GM19438 (cell line): ENCODE results near the gene RASSF5.

ENCODE experiments used
- ATAC-seq: cut with Tn5 transposase; IDR thresholded peaks from one replicate; pipeline ENCODE4 v1.9.1; 2021; ENCODE audit warnings: low read depth; ENCODE audit not compliant: unreplicated experiment

The RASSF5 gene, protein sequence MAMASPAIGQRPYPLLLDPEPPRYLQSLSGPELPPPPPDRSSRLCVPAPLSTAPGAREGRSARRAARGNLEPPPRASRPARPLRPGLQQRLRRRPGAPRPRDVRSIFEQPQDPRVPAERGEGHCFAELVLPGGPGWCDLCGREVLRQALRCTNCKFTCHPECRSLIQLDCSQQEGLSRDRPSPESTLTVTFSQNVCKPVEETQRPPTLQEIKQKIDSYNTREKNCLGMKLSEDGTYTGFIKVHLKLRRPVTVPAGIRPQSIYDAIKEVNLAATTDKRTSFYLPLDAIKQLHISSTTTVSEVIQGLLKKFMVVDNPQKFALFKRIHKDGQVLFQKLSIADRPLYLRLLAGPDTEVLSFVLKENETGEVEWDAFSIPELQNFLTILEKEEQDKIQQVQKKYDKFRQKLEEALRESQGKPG

DNA sequence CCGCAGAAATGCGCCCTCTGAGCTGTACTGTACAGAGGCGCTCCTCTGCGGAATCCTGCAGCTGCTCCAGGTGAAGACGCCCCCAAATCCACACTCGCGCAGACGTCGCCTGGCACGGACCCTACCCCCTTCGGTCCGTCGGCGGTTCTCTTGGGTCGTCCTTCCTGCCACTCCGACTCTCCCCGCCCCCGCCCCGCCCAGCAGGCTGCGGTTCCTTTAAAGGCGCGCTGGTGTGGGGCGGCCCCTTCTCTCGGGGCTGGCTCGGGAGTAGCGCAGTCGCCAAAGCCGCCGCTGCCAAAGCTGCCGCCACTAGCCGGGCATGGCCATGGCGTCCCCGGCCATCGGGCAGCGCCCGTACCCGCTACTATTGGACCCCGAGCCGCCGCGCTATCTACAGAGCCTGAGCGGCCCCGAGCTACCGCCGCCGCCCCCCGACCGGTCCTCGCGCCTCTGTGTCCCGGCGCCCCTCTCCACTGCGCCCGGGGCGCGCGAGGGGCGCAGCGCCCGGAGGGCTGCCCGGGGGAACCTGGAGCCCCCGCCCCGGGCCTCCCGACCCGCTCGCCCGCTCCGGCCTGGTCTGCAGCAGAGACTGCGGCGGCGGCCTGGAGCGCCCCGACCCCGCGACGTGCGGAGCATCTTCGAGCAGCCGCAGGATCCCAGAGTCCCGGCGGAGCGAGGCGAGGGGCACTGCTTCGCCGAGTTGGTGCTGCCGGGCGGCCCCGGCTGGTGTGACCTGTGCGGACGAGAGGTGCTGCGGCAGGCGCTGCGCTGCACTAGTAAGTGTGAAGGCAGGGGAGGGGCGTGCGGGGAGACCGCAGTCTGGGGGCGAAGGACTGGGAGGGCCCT, at the start of gene RASSF5:
Gene RASSF5, plus strand, starts transcription at position 248 of the 846 bp plus-strand sequence. Its CDS starts 72 bp downstream, at position 320.
- peak; percentile 59 for ATAC-seq

DNA sequence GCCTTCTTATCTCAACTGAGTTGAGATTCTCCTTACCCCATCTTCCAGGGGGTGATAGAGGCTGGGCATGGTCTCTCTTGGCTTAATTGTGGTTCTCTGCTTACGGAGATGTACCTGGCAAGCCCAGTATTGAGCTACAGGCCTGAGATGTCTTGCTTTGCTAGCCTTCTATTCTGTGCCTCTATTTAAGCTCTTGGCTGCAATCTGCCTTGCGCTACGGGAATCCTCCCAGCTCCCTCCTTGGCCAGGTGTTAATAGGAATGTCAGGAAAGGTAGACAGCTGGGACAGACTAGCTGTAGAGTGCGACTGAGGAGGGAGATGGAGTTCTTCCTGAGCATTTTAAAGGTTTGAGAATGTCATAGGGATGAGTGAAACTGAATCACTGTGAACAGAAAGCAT, 47.6 kb upstream of the RASSF5 start:
- ATAC-seq = no peak

DNA sequence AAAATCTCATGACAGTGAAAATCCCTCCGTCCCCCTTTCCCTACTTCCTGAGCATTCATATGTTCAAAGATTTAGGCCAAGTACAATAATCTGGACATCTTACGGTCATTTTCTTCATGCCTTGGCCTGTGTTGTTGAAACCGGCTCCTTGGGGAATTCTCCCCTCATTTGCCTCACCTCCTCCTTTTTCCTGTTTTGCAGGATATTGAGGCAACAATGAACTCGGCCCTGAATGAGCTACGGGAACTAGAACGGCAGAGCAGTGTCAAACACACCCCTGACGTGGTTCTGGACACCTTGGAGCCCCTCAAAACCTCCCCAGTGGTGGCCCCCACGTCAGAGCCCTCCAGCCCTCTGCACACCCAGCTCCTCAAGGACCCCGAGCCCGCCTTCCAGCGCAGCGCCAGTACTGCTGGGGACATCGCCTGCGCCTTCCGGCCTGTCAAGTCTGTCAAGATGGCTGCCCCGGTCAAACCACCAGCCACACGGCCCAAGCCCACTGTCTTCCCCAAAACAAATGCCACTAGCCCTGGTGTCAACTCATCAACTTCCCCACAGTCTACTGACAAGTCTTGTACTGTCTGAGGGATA, 46.4 kb upstream of the RASSF5 start:
- no peak for ATAC-seq

DNA sequence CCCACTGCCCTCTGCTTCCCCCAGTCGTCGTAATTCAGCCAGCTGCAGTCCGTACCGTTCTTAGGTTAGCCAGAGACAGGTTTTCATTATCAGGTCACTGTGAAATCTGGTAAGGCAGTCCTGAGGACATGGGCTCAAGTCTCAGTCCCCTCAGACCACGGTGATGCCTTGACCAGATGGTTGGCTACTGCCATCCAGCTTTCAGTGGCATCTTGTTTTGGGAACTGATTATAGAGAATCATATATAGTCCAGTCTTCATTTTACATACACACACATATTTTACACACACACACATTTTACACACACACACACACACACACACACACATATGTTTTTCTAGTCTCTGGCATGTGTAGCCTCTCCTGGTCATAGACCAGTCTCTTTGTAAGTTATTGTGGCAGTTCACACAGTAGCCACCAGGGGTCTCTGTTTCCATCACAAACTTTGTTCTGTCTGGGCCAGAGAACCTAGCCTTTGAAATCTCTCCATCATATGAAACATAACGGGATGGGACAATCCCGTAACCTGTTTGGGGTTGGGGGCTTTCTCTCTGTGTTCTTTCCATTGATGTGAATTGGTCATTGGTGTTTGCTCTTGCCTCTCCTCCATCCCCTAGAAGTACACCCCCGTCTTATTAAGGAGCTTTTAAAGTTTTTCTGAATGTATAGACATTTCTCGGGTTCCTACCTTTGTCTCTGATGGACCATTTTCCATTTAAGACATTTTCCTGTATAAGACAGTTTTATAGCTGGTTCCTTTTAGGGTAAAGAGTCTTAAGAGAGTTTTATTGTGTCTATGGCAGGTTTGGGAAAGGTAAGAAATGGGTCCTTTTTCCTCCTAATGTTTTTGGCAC, 45.5 kb upstream of the RASSF5 start:
- no peak for ATAC-seq

DNA sequence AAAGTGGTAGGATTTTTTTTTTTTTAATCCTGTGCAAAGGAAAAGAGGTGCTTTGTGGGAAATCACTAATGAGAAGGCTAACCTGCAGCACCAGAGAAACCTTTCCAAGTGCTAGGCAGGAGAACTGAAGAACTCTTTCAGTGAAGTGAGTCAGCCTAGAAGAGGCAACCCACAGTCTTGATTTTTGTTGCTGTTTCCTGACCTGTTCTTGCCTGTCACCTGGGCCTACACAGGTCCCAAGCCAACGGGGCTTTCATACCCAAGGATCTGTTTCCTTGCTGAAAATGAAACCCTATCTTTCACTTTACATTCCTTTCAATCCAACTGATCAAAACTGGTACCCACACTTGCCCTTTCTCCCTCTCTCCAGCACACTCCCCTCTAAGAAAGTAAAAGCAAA, 44.2 kb upstream of the RASSF5 start:
- ATAC-seq = no peak

DNA sequence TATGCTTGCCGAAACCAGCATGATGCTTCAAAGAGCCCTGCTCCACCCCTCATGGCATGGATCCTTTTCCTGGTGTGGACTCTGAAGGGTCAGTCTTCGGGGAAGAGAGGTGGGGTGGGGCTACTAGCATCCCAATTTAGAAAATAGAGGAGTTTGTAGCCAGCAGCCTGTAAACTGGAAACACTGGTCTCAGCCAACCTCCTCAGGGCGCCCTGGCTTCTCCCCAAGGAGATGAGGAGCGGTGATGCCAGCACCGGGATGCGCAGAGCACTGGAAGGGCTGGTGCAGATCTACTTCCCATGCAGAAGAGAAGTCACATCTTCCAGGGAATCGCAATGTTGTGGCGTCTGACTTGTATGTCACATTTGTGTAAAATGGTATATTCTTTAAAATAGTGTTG, 43.4 kb upstream of the RASSF5 start:
- no peak for ATAC-seq

DNA sequence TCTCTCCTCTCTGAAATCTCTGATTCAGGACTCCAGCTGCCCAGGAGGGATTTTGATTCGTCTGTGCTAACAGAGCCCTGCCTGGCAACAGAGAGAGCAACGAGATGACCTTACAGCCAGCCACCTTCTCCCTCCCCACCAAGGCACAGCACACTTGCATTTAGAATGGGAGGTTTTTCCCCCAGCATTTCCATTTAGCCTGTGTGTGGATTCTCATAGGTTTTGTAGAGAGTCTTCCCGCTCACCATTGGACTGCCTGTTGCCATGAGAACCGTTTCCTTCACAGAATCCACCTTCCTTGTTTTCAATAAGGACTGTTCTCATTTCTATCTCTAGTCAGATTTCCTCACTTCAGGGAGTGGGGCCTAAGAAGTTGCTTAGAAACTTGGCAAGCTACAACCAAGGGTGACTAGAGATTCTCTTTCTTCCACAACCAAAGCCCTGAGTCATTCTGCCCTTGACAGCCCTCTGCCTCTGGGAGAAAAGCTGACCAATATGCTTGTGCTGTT, 42.8 kb upstream of the RASSF5 start:
- ATAC-seq = no peak

DNA sequence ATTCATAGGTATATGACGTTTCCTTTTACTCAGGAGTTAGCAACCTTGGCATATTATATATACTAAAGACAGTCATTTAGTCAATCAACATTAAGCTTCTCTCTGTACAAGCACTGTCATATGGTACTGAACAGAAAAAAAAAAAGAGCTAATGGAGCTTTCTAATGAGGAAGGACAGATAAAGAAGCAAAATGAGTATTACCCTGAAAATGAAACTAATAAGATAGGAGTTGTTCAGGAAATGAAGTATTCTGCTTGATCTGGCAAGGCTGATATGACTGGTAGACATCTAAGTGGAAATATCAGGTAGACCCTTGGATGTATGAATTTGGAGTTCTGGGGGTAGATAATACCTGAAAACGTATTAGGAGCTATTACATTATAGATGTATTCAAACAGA, 41.4 kb upstream of the RASSF5 start:
- no peak for ATAC-seq

DNA sequence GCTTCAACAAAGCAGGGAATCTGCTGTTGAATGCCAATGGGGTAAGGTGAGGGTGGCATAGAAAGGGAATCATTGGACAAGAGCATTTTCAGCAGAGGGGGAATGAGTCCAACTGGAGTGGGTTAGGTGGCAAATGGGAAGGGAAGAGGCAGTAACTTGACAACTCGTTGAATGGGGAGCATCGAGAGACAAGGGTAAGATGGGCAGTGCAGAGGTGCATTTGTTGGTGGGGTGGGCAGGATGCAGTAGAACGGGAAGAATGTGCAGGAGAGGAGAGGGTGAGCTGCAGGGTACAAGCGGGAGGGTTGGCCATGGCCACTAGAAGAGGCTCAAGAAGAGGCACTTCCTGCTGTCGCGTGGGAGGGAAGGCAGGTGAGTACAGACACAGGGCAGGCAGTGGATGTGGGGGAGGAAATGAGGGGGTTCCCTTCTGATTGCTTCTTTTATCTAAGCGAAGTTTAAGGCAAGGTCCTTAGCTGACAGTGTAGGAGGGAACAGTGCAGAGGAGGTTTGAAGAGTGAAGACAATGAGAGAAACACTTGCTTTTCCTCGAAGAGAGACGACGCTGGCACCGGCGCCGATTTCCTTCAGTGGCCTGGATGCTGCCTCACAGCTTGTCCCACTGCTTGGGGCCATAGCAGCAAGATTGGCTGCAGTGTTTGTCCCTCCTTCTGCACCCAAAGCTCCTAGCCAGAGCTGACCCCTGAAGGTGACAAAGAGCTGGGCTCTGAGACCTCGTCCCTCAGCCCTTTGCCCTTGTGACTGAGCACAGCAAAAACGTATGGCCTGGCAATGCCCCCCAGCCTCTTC, 40.3 kb upstream of the RASSF5 start:
- ATAC-seq = no peak

DNA sequence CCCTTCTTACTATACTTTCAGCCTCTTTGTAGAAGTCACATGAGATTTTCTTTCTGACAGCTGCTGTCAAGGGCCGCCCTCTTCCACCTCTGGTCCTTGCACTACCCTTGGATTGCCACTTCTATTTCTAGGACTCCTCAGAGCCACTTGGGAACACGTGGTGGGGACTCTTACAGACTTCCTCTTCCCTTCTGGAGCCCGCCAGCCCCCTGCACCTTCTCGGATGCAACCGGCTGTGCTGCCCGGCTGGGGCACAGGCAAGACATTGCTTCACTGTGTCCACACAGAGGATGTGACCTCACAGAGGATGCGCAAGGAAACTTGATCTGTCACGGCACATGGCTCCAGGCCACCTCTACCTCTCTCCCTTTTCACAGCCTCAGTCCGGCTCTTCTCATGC, 39.4 kb upstream of the RASSF5 start:
- ATAC-seq = no peak

DNA sequence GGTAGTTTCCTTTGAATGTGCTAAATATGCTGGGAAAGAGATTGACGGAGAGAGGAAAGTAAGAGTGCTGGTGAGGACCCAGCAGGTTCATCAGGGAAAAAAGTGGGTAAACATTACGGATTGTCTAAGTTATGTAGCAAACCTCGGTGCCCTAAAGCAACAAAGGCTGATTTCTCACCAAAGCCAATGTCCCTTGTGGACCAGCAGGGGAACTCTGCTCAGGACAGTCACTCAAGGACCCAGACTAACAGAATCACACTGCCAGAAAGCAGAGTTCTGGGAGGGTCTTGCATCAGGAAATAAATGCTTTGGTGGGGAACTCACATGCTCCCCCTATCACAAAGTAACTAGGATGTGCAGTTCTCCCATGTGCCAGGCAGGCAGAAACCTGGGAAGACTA, 38.8 kb upstream of the RASSF5 start:
- no peak for ATAC-seq

DNA sequence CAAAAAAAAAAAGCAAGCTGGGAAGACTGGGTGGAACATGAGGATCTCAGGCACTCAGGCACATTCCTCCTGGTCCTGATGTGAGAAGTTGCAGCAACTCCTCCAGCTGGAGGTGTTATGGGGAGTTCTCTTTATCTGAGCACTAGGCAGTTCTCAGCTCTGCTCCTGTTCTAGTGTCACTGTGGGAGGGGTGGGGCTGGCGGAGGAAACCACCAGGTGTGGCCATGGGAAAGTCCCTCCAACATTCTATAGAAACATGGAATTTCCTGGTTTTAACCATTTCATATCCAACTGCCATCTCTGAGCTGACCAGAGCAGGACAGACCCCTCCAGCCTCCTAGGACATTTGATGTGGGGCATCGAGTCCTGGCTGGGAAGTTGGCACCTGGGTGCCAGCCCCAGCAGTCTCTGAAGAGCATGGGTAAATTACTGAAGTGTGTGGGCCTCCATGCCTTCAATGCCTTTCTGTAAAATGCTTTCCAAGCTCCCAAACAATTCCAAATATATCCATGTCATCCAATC, 37.9 kb upstream of the RASSF5 start:
- ATAC-seq = no peak

DNA sequence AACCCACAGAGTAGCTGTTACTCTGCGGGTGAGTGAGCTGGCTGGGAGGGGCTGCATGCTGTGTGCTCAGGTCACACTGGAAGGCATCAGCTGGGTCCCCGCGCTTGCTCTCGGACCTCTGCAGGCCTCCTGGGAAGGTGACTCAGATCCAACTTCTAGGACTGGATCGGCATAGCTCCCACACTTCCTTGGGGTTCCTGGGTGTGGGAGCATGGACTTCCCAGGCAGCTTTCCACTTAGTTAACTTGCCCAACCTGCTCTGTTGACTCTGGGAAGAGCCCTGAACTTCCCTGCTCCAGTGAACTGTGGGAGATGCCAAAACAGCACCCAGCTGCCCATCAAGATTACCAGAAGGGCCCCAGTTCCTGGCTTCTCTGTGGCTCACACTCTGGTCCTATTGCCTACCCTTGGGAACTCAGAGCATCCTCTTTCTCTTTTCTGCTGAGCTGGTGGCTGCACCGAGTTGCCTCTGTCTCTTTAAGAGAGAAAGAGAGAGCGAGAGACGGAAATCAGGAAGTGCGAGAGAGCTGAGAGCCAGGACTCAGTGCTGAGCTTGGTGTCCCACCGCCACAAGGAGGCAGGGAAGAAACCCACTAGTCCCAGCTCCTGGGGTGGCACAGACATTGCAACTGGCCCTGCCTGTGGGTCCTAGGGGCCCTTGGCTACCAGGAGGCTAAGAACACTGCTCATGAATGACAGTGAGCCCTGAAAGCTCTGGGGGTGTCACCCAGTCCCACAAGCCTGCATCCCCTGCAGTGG, 37.2 kb upstream of the RASSF5 start, which contains the start of gene IKBKE:
Gene IKBKE, plus strand, starts transcription at position 544 of the 759 bp plus-strand sequence. CDS start 2,752 bp downstream, outside the sequence.
- peak; percentile 63 for ATAC-seq

DNA sequence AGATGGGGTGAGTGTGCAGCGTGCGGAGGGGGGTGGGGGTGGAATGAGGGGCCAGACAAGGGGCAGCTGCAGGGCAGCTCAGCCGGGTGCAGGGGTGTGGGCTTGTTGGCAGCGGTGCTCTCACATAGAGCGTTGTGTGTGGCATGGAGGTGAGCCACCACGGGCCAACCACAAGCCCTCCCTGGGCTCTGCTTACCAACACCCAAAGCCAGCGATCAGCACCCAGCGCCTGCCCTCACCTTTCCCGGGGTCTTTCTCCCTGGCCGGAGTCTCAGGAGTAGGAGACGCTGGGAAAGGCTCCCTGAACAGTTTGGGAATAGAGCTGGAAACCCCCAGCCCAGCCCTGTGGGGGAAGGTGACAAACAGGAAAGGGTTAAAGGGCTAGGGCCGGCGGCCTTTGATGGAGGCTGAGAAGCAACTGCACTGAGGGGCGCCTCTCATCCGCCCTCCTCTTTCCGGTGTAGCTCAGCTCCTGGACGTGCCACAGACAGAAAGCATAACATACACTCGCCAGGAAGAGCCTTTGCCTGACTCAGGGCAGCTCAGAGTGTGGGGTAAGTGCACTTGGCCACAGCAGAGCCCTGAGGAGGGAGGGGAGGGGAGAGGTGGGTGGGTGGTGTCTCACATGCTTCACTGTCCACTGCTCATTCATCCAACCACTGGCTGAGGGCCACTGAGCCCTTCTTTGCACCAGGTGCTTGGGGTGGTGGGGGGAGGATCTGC, 36.5 kb upstream of the RASSF5 start:
- ATAC-seq = peak; percentile 4

DNA sequence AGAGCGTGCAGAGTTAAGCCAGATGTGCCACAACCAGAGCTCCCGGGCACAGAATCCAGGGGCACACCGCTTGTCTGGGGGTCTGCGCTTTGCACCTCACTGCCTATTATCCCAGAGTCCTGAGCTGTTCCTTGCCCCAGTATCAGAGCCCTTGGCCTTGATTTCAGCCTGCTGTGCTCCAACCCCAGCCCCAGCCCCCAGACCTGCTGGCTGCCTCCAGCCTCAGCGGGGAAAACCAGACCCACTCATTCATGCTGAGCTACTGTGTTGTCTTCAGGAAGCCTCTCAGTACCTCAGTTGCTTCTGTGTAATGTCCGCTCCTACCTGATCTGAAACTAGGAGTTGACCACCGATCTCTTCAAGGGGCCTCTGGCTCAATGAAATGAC, 35.9 kb upstream of the RASSF5 start:
- ATAC-seq = no peak

DNA sequence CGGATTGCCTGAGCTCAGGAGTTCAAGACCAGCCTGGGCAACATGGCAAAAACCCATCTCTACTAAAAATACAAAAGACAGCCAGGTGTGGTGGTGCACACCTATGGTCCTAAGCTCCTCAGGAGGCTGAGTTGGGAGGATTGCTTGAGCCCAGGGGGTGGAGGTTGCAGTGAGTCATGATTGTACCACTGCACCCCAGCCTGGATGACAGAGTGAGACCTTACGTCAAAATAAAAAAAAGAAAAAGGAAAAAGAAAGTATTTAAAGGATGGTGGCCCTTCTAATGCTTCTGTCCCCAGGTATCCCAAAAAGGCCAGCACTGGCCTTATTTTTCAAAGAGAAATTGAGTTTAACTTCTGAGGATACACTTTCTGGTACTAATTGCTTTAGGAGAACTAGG, 35.3 kb upstream of the RASSF5 start:
- ATAC-seq = no peak

DNA sequence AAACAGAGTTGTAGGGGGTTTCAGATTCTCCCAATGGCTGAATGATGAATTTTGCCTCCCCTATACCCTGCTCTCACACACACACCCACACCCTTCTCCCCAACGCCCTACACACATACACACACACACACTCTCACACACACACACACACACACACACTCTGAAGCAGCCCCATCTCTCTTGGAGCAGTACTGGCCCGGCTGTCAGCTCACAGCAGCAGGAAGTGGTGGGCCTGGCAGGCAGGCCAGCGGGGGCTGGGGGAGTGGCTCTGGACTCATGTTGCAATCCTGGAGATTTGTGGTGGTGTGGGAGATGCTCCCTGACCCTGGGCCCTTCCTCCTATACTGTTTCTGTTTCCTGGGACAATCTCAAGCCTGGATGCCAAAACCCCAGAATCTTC, 34.9 kb upstream of the RASSF5 start:
- ATAC-seq = no peak

DNA sequence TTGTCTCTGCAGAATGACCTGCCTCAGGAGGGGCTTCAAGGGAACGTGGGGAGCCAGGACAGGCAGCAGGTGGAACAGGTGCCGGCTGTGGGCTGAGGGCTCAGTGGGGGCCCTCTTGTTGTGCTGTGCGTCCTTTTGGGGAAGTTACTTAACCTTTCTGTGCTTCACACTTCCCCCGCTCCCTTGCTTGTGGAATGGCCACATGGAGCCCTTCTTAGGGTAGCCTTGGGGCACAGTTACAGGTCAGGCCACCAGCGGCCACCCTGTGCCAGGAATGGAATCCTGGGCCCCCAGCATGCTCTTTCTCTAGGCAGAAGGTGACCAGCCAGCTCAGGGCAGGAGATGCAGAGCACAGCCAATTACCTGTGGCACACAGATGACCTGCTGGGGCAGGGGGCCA, 34.4 kb upstream of the RASSF5 start:
- no peak for ATAC-seq
